Right forelimb (tissue), 1 donor: ENCODE data around the gene KXD1.
"Not testable (repeated sequence)": the region's sequence is repeated elsewhere in the genome, so short reads cannot be mapped to it uniquely, and the experiment has no call there.

Experiments used
- DNase-seq: peaks from one replicate; pipeline ENCODE4 v3.0.0-alpha.2; 2018

KXD1 gene

DNA sequence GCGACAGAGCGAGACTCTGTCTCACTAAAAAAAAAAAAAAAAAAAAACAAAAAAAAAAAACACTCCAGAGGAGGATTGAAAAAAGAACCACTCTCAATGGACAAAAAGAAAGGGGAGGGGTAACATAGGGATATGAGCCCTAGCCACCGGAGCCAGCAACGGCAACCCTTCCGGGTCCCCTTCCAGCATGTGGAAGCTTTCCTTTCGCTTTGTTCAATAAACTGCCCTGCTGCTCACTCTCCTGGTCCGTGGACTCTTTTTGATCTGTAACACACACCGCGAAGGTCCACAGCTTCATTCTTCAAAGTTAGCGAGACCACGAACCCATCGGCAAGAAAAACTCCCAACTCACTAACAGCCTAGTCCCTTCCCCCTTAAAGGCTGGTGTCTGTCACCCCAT, 29.9 kb downstream of the KXD1 start:
- no peak for DNase-seq

DNA sequence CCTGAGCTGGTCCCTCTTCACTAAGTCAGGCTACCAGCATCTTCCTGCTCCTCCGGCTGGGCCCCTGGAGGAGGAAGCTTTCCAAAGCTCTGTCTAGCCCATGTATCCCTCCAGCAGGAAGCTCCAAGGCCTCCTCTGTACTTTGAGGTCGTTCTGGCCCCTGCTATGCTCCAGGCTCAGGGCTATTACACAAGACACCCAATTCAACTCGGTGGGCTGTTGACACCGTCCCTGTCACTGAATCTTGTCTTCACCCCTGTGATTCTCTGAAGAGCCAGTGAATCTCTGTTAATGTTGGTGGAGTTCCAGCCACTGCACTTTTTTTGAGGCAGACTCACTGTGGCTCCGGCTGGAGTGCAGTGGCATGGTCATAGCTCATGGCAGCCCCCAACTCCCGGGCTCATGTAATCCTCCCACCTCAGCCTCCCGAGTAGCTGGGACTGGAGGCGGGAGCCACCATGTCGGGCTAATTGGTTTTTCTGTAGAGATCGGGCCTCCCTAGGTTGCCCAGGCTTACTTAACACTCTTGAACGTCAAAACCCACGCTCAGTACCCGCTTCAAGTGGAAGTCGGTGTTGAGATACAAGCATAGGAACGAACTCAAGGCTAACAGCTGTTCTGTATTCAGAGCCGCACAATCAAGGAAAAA, 30.4 kb downstream of the KXD1 start:
- no peak for DNase-seq

DNA sequence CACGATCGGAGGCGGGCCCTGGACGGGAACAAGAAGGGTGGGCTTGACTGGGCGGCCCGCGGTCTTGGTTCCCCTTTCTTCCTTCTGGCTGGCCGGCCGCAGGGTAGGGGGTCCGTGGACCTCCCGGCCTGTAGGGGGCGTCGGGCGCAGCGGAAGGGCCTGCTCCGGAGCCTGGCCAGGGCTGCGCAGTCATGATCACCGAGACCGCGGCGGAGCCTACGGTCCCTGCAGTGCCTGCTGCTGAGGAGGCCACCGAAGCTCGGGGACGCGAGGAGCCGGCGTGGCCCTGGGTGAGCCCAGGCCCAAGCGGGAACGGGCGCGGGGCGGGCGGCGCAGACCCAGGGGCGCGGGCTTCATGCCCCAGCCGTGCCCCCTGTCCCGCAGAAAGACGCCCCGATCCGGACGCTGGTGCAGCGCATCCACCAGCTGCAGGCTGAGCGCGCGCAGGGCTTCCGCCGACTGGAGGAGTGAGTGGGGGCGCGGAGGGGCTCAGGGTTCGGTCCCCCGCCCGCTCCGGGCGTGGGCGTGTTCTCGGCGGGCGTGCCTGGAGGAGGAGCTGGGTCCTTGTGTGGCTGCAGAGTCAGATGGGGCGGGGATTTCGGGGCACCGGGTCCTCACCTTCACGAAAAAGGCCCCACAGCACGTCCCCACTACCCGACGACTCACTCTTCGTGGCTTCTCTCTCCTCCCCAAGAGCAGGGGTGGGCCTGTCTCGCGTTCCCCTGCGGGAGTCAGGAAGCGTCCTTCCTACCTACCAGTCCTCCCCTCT, 31.1 kb downstream of the KXD1 start, which contains the start of gene REX1BD:
Gene REX1BD, plus strand, starts transcription at position 188 of the 769 bp plus-strand sequence. Its CDS starts 4 bp downstream, at position 192.
- peak; percentile 92 for DNase-seq

DNA sequence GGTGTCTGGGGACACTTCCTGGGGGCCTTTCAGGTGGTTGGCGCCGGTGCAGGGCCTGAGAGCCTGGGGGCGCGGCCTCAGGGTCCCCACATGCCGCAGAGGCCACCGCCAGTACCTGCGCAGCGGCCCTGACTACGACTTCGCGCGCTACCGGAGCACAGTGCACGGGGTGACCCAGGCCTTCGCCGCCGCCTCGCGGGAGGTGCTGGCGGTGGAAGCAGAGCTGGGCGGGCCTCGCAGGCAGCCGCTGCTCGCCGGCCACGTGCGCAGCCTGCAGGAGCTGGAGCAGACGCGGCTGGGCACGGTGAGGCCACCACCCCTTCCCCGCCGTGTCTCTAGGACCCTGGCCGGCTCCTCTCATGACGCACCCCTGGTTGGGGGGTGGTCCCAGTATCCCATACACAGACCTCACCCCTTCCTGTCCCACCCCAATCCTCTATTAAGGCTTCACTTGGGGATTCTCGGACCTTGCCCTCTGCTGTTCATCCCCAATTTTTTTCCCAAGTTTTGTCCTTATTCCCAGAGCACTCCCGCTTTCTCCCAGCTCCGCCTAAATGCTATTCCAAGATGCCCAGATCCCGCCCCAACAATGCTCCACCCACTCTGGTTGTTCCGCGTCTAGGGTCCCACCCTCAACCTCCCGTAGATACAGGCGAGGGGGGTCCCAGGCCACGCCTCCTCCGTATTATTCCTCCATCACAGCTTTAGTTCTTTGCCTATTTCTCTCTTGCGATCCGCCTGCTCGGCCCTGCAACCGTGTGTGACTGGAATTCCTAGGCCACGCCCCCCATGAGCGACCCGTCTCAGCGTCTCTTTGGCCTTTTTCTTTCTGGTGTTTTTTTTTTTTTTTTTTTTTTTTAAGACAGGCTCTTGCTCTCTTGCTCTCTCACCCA, 32.0 kb downstream of the KXD1 start:
- DNase-seq = peak; percentile 83

DNA sequence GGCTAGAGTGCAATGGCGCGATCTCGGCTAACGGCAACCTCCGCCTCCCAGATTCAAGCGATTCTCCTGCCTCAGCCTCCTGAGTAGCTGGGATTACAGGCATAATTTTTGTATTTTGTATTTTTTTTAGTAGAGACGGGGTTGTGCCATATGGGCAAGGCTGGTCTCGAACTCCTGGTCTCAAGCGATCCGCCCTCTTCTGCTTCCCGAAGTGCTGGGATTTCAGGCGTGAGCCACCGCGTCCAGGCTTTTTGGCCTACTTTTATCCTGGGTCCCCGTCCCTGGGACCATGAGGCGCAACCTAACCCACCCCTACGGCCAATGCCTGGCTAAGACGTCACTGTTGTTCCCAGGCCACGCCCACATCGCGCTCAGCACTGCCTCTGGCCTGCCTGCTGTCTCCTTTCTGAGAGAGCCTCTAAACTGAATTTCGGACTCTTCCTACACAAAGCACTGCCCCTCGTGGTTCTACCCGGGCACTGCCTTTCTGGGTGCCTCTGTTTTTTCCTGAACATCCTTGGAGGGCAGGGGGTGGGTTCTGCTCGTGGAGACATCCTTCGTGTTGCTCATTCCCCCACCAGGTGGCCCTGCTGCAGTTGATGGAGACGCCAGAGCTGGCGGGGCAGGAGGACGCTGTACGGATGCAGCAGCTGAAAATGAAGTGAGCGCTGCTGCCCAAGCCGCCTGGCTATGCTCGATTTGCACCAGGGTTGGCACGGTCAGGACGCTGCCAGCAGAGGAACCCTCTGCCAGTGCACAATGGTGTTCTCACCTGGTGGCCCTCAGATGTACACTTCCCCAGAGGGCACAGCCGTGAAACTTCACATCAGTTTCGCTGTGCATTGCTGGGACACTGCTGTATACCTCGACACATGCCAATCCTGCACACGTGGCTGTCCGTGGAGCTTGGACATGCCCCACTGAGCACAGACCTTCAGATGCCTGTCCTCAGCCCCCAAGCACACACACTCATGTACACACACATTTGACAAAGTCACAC, 32.9 kb downstream of the KXD1 start:
- DNase-seq = peak; percentile 88

DNA sequence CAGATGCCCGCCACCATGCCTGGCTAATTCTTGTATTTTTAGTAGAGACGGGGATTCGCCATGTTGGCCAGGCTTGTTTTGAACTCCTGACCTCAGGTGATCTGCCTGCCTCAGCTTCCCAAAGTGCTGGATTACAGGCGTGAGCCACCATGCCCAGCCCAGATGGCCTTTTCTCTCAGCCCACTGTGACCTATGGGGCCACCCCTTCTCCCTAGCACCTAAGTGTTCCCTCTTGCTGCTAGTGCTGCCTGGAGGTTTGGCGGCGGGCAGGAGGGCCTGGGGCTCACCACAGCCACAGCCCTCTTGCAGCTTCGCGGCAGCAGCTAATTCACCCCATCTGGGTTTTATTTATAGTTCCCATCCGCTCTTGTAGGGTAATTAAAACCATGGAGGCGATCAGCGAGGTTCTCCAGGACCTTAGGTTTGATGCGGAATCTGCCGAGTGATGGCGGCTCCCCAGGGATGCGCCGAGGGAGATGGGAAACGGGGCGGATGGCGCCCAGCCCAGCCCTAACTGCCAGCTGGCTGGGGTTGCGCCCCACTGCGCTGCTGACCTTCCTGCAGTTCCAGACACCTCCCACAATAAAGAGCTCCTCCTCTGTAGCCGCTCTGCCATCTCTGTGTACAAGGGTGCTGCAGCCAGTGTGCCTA, 34.2 kb downstream of the KXD1 start:
- DNase-seq = no peak

DNA sequence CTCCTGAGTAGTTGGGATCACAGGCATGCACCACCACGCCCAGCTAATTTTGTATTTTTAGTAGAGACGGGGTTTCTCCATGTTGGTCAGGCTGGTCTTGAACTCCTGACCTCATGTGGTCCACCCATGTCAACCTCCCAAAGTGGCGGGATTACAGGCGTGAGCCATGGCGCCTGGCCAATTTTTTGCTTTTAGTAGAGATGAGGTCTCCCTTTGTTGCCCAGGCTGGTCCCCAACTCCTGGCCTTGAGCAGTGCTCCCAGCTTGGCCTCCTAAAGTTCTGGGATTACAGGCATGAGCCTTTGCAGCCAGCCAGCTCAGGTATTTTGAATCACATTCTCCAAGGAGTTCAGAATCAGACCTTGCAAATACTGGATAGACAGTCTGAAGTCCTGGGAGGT, 35.1 kb downstream of the KXD1 start:
- DNase-seq = not testable (repeated sequence)

DNA sequence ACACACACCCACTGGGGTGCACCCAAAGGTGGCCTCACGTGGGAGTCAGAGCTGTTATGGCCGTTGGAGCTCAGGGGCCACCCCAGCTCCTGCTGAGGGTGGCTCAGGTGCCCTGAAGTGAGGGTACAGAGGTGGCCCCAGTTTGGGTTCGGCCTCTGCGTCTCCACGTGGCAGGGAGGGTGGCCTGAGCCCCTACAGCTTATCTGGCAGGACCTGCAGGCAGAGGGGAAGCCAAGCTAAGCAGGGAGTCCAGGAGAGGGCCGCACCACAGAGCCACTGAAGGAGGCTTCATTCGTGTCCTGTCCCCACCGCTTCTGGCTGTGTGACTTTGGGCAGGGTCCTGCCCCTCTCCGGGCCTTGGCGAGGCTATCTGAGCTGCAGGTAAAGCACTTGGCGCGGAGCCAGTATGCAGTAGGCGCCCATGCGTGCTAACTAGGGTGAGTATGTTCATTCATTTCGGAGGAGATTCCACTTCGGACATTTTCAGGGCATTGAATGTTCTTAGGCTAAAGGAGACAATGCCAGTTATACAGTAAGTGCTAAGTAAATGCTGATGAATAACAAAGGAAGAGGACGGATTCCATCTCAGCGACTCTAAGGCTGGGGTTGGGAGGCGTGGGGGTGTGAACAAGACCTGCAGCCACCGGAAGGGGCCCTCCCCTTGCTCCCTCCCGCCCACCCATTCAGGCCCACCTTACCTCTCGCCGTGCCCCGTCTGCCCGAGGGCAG, 35.9 kb downstream of the KXD1 start:
- DNase-seq = no peak

DNA sequence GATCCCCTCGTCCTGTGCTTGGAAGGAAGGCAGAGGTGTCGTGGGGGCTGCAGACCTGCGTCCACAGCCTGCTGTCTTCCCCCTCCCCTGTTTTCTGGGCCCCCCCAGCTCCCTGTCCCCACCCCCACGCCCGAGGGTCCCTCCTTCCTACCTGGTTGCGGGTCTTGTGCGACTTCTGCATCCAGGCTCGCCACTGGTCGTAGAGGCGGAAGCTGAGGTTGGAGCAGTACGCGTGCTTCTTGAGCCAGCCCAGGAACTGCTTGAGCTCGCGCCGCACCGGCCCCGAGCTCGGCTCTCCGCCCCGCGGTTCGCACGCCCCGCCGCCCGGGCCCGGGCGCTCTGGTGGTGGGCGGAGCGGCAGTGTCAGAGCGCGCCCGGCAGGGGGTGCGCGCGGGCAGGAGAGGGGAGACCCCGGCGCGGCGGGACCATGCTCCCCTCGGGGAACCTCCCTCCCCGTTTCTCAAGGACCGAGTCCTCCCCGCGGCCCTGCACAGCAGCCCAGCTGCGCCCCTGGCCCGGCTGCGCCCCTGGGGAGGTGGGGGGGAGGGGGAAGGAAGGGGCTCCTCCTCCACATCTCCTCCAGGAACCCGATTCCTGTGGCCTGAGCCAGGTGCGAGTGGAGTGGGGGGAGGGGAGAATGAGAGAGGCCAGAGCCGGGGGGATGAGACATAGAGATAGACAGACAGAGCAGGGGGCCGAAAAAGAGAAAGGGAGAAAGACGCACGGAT, 36.6 kb downstream of the KXD1 start:
- peak; percentile 83 for DNase-seq

DNA sequence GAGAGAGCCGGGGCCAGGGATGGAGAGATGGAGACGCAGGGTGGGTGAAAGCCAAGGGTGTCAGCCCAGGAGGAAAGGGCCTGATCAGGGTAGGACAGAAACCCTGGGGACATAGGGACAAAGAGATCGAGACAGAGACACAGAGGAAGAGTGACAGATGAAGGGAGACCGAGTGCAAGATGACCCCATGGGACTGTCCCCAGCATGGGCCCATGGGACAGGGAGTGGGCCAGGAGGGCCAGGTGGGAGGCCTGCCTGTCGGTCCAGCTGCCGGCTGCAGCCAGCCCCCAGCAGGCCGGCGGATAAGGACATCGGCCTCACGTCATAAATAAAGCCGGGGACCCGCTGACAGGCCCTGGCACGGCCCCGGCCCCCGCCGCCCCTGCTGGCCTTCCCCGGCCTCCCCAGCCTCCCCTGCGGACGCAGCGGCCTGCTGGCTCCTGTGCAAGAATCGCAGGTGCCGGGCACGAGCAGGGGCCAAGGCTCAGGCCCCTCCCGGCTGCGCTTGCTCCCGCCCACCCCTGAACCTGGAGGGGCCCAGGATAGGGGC, 37.2 kb downstream of the KXD1 start:
- no peak for DNase-seq

DNA sequence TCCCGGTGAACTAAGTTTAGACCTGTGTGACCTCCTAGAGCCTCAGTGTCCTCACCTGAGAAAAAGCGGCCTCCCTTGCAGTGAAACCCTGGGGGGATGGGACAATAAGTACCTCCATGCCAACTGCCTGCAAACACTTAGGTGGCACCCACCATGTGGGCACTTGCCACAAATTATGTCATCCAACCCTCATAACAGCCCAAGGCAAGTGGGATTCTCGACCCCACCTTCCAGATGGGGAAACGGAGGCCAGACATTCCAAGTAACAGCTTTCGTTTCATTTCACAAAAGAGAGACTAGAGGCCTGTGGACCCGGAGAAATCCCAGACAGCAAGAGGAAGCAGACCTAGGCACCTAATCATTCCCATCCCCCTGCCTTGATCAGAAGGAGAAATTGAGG, 37.8 kb downstream of the KXD1 start:
- no peak for DNase-seq

DNA sequence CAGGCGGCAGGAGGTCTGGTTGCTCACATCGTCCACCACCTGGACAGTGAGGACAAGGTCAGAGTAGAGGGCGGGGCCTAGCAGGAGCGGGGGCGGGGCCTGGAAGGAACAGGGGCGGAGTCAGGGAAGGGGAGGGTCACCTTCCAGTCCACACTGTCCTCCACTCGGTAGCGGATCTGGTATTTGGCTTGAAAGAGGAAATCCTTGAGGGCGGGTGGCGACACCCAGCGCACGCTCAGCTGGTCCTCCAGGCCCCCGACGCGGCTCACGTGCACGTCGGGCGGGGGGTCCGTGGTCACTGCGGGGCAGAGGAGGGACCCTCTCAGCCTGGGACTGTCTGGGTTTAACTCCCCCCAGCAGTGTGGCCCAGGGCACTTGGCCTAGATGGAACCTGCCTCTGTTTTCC, 39.1 kb downstream of the KXD1 start:
- DNase-seq = no peak

DNA sequence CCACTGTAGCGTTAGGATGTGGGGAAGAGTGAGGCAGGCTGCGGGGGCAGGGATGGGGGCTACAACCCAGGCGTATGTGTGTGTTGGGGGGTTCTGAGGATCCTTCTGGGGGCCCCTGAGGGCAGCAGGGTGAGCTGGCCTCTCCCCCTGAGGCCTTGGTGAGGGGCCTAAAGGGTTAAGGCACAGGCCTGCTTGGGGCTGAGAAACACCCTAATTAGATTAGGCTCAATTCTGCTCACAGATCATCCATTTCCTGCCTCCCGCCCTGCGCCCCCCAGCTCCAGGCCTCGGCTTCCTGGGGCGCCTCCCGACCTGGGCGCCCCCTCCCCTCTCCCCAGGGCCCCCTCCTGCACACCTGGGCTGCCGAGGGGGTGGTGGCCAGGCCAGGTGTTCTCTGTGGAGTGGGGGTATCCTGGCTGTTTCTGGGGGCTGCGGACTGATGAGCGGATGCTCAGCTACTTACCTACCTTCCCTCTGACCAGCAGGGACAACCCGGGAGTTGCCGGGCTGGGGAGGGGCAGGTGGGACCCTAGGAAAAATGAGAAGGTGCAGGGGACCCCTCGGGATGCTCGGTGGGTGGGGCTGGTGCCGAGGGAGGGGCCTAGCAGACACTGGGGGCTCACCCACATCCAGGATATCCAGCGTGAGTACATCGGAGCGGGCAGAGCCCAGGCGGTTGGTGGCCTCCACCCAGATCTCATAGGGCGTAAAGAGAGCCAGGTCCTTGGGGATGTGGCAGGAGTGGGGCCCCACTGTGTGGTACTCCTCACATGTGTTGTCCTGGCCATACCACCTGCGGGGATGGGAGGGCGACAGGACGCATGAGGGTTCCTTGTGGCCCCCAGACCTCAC, 40.4 kb downstream of the KXD1 start:
- no peak for DNase-seq

DNA sequence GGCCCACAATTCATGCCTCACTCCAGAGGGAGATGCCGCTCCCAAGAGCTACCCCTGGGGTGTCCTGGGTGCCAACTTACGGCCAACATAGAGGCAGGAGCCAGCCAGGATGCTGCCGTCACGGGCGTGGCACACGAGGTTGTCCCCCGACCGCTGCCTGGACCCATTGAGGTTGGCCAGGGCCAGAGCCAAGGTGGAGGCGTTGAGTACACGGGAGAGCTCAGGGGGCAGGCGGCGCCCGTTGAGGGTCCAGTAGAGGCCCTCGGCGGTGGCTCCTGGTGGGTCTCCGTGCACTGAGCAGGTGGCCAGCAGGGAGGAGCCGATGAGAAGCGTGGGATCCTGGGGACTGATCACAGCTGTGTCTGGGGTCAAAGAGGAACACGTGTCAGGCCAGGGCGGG, 41.8 kb downstream of the KXD1 start:
- no peak for DNase-seq

DNA sequence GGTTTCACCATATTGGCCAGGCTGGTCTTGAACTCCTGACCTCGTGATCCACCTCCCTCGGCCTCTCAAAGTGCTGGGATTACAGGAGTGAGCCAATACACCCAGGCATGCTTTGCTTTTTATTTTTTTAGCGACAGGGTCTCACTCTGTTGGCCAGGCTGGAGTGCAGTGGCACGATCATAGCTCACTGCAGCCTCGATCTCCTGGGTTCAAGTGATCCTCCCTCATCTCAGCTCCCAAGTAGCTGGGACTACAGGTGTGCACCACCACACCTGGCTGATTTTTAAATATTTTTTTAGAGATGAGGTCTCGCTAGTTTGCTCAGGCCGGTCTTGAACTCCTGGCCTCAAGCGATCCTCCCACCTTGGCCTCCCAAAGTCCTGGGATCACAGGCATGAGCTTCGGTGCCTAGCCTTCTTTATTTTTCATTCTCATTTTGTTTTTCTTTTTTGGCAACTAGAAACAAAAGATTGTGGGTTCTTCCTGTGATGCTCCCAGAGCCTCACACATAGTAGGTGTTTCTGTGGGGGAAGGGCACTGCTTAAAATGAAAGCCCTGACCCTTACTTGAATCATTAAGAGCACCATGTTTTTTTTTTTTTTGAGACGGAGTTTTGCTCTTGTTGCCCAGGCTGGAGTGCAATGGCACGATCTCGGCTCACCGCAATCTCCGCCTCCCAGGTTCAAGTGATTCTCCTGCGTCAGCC, 43.2 kb downstream of the KXD1 start:
- not testable (repeated sequence) for DNase-seq

DNA sequence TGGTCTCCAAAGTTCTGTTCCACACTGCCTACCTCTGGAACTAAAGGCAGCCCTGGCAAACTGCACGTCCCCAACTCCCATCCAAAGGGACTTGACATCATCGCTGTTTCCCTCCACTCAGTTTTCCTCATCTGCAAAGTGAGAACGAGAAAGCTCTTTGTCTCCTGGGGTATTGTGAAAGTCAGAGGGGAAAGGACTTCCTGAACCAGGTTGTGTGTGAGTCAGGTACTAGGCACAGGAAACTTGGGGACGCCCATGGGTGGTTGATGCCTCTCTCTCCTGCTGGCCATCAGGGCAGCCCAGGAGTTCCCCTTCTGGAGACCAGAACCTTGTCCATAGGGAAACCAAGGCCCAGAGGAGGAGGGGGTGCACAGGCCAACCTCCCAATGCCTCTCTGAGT, 44.2 kb downstream of the KXD1 start:
- no peak for DNase-seq

DNA sequence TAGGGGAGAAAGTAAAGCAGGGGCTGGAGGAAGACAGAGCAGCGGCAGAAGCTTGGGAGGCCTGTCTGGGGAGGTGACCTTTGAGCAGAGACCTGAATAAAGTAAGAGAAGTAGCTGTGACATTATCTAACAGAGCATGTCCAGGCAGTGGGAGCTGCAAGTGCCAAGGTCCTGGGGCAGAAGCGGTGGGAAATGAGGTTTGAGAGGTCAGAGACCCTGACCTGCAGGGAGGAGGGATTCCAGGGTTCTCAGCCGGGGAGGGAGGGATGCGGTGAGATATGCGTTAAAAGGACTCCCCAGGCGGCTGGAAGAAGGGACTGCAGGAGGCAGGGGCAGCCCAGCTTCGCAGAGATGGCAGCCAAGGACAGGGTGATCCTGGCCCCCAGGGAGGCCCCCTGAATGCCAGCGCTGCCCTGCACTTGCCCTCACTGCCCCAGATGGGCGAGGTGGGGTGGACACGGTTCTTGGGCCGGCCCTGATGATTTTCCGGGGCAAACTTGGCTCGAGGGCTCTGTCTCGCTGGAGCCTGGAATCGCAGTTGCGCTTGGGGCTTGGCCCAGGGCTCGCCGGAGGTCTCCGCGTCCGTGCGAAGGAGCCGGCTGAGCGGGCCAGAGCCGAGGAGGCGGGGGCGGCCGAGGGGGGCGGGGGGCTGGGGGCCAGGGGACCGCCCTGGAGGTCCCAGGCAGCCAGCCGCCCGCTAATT, 45.7 kb downstream of the KXD1 start:
- DNase-seq = no peak
